ENCODE results near the gene CINP.

Gene CINP

GRCh38 chr14:102362545-102363181, at the start of gene CINP, which contains the start of gene TECPR2:
CINP (minus strand) TSS chr14:102362890; CDS start chr14:102362851, 39 bp downstream.
TECPR2 (plus strand) TSS chr14:102362941; CDS start chr14:102376722, 13,781 bp downstream.
- DNase-seq, result peak; percentile 93

- DNase-seq, result no peak
Observed at GRCh38 chr14:102408724-102409123, 46.0 kb upstream of the CINP start.

- no peak for DNase-seq
Observed at GRCh38 chr14:102407258-102407657, 44.6 kb upstream of the CINP start.

- no peak for DNase-seq
Observed at GRCh38 chr14:102403028-102403427, 40.3 kb upstream of the CINP start.

- no peak for DNase-seq
Observed at GRCh38 chr14:102396521-102396920, 33.8 kb upstream of the CINP start.

GRCh38 chr14:102394717-102395375, 32.2 kb upstream of the CINP start:
- DNase-seq, result no peak

- no peak for DNase-seq
Observed at GRCh38 chr14:102392506-102392905, 29.8 kb upstream of the CINP start.

- DNase-seq, result no peak
Observed at GRCh38 chr14:102390064-102390855, 27.6 kb upstream of the CINP start.

- no peak for DNase-seq
Observed at GRCh38 chr14:102389246-102389645, 26.6 kb upstream of the CINP start.

- DNase-seq, result no peak
Observed at GRCh38 chr14:102387086-102387485, 24.4 kb upstream of the CINP start.

- DNase-seq, result no peak
Observed at GRCh38 chr14:102378830-102379229, 16.1 kb upstream of the CINP start.

- DNase-seq, result no peak
Observed at GRCh38 chr14:102377696-102378095, 15.0 kb upstream of the CINP start.

GRCh38 chr14:102375119-102375518, 12.4 kb upstream of the CINP start:
- no peak for DNase-seq

- no peak for DNase-seq
Observed at GRCh38 chr14:102374264-102374663, 11.6 kb upstream of the CINP start.

- no peak for DNase-seq
Observed at GRCh38 chr14:102373110-102373509, 10.4 kb upstream of the CINP start.

- no peak for DNase-seq
Observed at GRCh38 chr14:102371361-102371760, 8.7 kb upstream of the CINP start.

GRCh38 chr14:102370305-102370809, 7.7 kb upstream of the CINP start:
- DNase-seq, result no peak

GRCh38 chr14:102363182-102363943, 673 bp upstream of the CINP start:
- DNase-seq, result no peak

GRCh38 chr14:102362084-102362483, 606 bp downstream of the CINP start:
- DNase-seq, result no peak

- DNase-seq, result no peak
Observed at GRCh38 chr14:102360388-102360787, 2.3 kb downstream of the CINP start.

GRCh38 chr14:102359341-102359740, 3.3 kb downstream of the CINP start:
- no peak for DNase-seq

- no peak for DNase-seq
Observed at GRCh38 chr14:102356280-102356679, 6.4 kb downstream of the CINP start.

- DNase-seq, result no peak
Observed at GRCh38 chr14:102353126-102353619, 9.5 kb downstream of the CINP start.
